Keratinocyte (primary cell): Measurements from ENCODE around the gene FAM240A. TPM values are rescaled to one million over a fixed set of nuclear protein-coding genes. Genes with fewer than 3 reads are reported as not detected.

Experiments used
- DNase-seq: peaks from one replicate; pipeline ENCODE4 v3.0.0-alpha.2; 2011; ENCODE audit warnings: low read depth, missing footprints, low spot score
- FAIRE-seq: peaks from 2 replicates; lab custom pipeline; 2011; peaks lifted over from hg19 to GRCh38; lab: Jason Lieb, UNC
- H2AFZ ChIP-seq: 2 replicates; pipeline ENCODE4 v1.6.0; 2012; ENCODE audit warnings: low read length, control low read depth, inconsistent platforms; ENCODE audit not compliant: control insufficient read depth
- H3K27ac ChIP-seq: 2 replicates; pipeline ENCODE4 v1.5.1; 2011; ENCODE audit warnings: low read length; ENCODE audit not compliant: control insufficient read depth, insufficient read depth
- H3K27me3 ChIP-seq: 3 replicates; pipeline ENCODE4 v1.6.0; 2011; ENCODE audit warnings: low read length; ENCODE audit not compliant: control insufficient read depth, insufficient read depth; ENCODE audit errors: extremely low read depth
- H3K36me3 ChIP-seq, 2 experiments: 2 replicates in 1 of 2; 3 replicates in 1 of 2; pipeline ENCODE4 v1.5.1; 2011; ENCODE audit warnings: low read length in 2 of 2, mild to moderate bottlenecking in 1 of 2; ENCODE audit not compliant: control insufficient read depth in 2 of 2, insufficient read depth in 2 of 2; ENCODE audit errors: extremely low read depth in 1 of 2
- H3K4me1 ChIP-seq: 3 replicates; pipeline ENCODE4 v1.5.1; 2011; ENCODE audit warnings: low read length; ENCODE audit not compliant: control insufficient read depth, insufficient read depth; ENCODE audit errors: extremely low read depth
- H3K4me2 ChIP-seq: 3 replicates; pipeline ENCODE4 v1.6.0; 2011; ENCODE audit warnings: low read depth, low read length; ENCODE audit not compliant: control insufficient read depth, insufficient read depth; ENCODE audit errors: extremely low read depth
- H3K4me3 ChIP-seq, 3 experiments: fragments of 200-600 bp in 1 of 3; sonication (generic) in 1 of 3; 2 replicates in 2 of 3; 3 replicates in 1 of 3; pipeline ENCODE4 v1.5.1; 2011 to 2016; ENCODE audit warnings: low read length in 3 of 3, mild to moderate bottlenecking in 3 of 3, control low read depth in 2 of 3, inconsistent platforms in 1 of 3, low read depth in 1 of 3, mixed read lengths in 1 of 3, mixed run types in 1 of 3, moderate library complexity in 1 of 3; ENCODE audit not compliant: control insufficient read depth in 2 of 3, insufficient read depth in 2 of 3; ENCODE audit errors: extremely low read depth in 1 of 3
- H3K79me2 ChIP-seq: 2 replicates; pipeline ENCODE4 v1.6.0; 2012; ENCODE audit warnings: low read length; ENCODE audit not compliant: control insufficient read depth, insufficient read depth
- H3K9ac ChIP-seq: 3 replicates; pipeline ENCODE4 v1.6.0; 2011; ENCODE audit warnings: low read length; ENCODE audit not compliant: control insufficient read depth, insufficient read depth; ENCODE audit errors: extremely low read depth
- H3K9me1 ChIP-seq: 3 replicates; pipeline ENCODE4 v1.6.0; 2011; ENCODE audit warnings: low read length; ENCODE audit not compliant: control insufficient read depth, insufficient read depth; ENCODE audit errors: extremely low read depth
- H3K9me3 ChIP-seq: 2 replicates; pipeline ENCODE4 v1.5.1; 2012; ENCODE audit warnings: low read depth, low read length; ENCODE audit not compliant: control insufficient read depth
- H4K20me1 ChIP-seq: 3 replicates; pipeline ENCODE4 v1.6.0; 2011; ENCODE audit warnings: low read length; ENCODE audit not compliant: control insufficient read depth, insufficient read depth; ENCODE audit errors: extremely low read depth
- CTCF ChIP-seq, 3 experiments: IDR thresholded peaks in 1 of 3; conservative IDR thresholded peaks in 1 of 3; optimal IDR thresholded peaks in 1 of 3; 2 replicates in 2 of 3; 3 replicates in 1 of 3; pipeline versions ENCODE3 to v1.5.1; 2011; ENCODE audit warnings: low read length in 3 of 3, mild to moderate bottlenecking in 3 of 3, moderate library complexity in 2 of 3, control low read depth in 1 of 3, inconsistent platforms in 1 of 3; ENCODE audit not compliant: insufficient read depth in 2 of 3; ENCODE audit errors: extremely low read depth in 1 of 3
- EZH2 ChIP-seq: IDR thresholded peaks from one replicate; pipeline ENCODE4 v1.6.1; 2012; ENCODE audit warnings: inconsistent platforms, mild to moderate bottlenecking, low read length, moderate library complexity
- dilution Hi-C: fragments of 300-500 bp; cut with MboI; formaldehyde crosslinking; loops from one replicate; pipeline ENCODE4 v1.7.0; 2020; ENCODE audit warnings: low sequenced_read_pairs; ENCODE audit not compliant: extremely low pct_ligation_motif_present
- polyA plus RNA-seq, 5 experiments: library from polyadenylated mRNA; depleted of rRNA in 3 of 5; stranded (reverse) in 3 of 5; stranded (forward) in 1 of 5; unstranded in 1 of 5; fragments of >200 nt; gene quantifications; 1 replicate in 1 of 5; 2 replicates in 3 of 5; 3 replicates in 1 of 5; pipeline versions ENCODE4 v1.2.1 to v1.2.3, GENCODE V29; 2011 to 2012; ENCODE audit warnings: missing spikeins in 2 of 5, low read depth in 1 of 5, low replicate concordance in 1 of 5

Gene FAM240A
- polyA plus RNA-seq, 1 donor (not counting 4 experiments of a cell fraction or from before 2014, with no cell fraction given): not detected

- dilution Hi-C loops: no loop called here
These were observed 3.1 kb upstream of the FAM240A start for GRCh38 chr3:46609212-46609721.

GRCh38 chr3:46609944-46610722, 2.2 kb upstream of the FAM240A start:
- Histone ChIP-seq H3K4me2 (no peak overlapping the region), H4K20me1 (no peaks in the 10 kb centered on the region), H3K27me3 (peaks cover 10% of the 10 kb centered on the region), H3K79me2 (no peaks in the 10 kb centered on the region), H3K9me3 (no peaks in the 10 kb centered on the region), H3K9ac (no peak overlapping the region), H3K4me3 (no peak overlapping the region), H3K9me1 (no peaks in the 10 kb centered on the region), H3K36me3 (no peaks in the 10 kb centered on the region), H3K4me1 (peaks cover 6% of the 10 kb centered on the region), H2AFZ (no peak overlapping the region), H3K27ac (no peak overlapping the region)
- TF ChIP-seq EZH2 (no peak), CTCF (optimal IDR thresholded peaks at IDR 0.05 in 1 of 3, IDR thresholded peaks at IDR 0.05 in 1 of 3, conservative IDR thresholded peaks at IDR 0.05 in 1 of 3; ENCODE audit: extremely low read depth in 1 of 3, insufficient read depth in 2 of 3, low read length in 3 of 3) (no peak)
- no peak for FAIRE-seq
- dilution Hi-C loops: no loop called here
- no peak for DNase-seq

More at GRCh38 chr3:46609212-46609721, 3.1 kb upstream of the FAM240A start:
- Histone ChIP-seq H3K27me3 (peaks cover 8% of the 10 kb centered on the region), H3K9me1 (no peaks in the 10 kb centered on the region), H3K4me2 (no peak overlapping the region), H3K4me1 (peaks cover 6% of the 10 kb centered on the region), H2AFZ (no peak overlapping the region), H3K9ac (no peak overlapping the region), H3K36me3 (no peaks in the 10 kb centered on the region), H3K79me2 (no peaks in the 10 kb centered on the region), H3K27ac (no peak overlapping the region), H3K9me3 (no peaks in the 10 kb centered on the region), H3K4me3 (no peak overlapping the region), H4K20me1 (no peaks in the 10 kb centered on the region)
- TF ChIP-seq CTCF (optimal IDR thresholded peaks at IDR 0.05 in 1 of 3, IDR thresholded peaks at IDR 0.05 in 1 of 3, conservative IDR thresholded peaks at IDR 0.05 in 1 of 3; ENCODE audit: extremely low read depth in 1 of 3, insufficient read depth in 2 of 3, low read length in 3 of 3): no peak
- no peak for TF ChIP-seq EZH2
- no peak for FAIRE-seq
- no peak for DNase-seq
